ENCODE results near the gene PPIE.
"Not testable (repeated sequence)": the region's sequence is repeated elsewhere in the genome, so short reads cannot be mapped to it uniquely, and the experiment has no call there.

GRCh38 chr1:39778463-39779099 is 39.9 kb downstream of the PPIE start:
- not testable (repeated sequence) for TF ChIP-seq POLR2AphosphoS5 (IDR thresholded peaks at IDR 0.05; ENCODE audit: borderline replicate concordance, low read depth, low read length); EZH2 (IDR thresholded peaks at IDR 0.05)

All from SK-N-MC (cell line).